ENCODE data around the gene PRRC2A.

- TF ChIP-seq EZH2 (IDR thresholded peaks at IDR 0.05; ENCODE audit: insufficient read depth, poor library complexity, severe bottlenecking) (no peak), EZH2phosphoT487 (IDR thresholded peaks at IDR 0.05; ENCODE audit: insufficient read depth, low read depth) (no peak)
Observed at GRCh38 chr6:31577579-31577966, 42.9 kb upstream of the PRRC2A start.
